HG02970 (cell line): Measurements from ENCODE around the gene CFC1B.
"Not testable (repeated sequence)": the region's sequence is repeated elsewhere in the genome, so short reads cannot be mapped to it uniquely, and the experiment has no call there.

Experiments used
- ATAC-seq: cut with Tn5 transposase; IDR thresholded peaks from one replicate; pipeline ENCODE4 v1.9.1; 2021; ENCODE audit warnings: mild to moderate bottlenecking, moderate library complexity, moderate number of reproducible peaks; ENCODE audit not compliant: unreplicated experiment, low FRiP score

CFC1B gene

GRCh38 chr2:130556441-130556840 is 35.4 kb downstream of the CFC1B start:
- not testable (repeated sequence) for ATAC-seq

DNA sequence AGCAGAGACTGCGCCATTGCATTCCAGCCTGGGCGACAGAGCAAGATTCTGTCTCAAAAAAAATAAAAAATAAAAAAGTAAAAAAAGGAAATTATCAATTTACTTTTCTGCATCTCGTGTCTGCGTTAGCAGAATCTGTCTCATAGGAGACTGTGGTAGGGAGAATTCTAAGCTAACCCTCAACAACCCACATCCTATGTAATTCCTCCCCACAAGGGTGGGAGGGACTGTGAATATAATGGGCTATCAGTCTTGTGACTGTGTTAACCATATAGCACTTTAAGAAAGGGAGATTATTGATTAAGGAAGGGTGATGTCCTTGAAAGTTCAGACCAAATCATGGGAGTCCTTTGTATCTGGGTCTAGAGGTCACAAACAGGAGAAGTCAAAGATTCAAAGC is 45.1 kb downstream of the CFC1B start:
- ATAC-seq, result not testable (repeated sequence)

GRCh38 chr2:130571929-130572328 is 50.9 kb downstream of the CFC1B start:
- not testable (repeated sequence) for ATAC-seq

- not testable (repeated sequence) for ATAC-seq
Observed at GRCh38 chr2:130574230-130574629, 53.2 kb downstream of the CFC1B start.

GRCh38 chr2:130576209-130576784 is 55.3 kb downstream of the CFC1B start:
- ATAC-seq, result not testable (repeated sequence)

DNA sequence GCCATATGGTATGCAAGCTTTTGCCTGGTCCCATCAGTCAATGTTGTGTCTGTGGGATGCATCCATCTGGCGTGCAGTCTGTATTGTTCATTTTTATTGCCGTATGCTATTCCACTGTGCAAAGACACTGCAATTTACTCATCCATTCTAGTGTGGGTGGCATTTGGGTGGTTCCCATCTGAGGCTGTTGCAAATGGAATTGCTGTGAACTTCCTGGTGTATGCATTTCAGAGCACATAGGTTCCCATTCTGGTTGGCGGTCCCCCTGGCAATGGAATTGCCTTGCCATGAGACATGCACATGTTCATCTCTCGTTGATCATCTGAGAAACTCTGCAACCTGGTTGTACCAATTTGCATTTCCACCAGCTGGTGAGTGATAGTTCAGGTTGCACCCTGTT is 56.5 kb downstream of the CFC1B start:
- ATAC-seq, result not testable (repeated sequence)
